IMR-90 (cell line): ENCODE data around the gene SGPL1. TPM values are rescaled to one million over a fixed set of nuclear protein-coding genes. Genes with fewer than 3 reads are reported as not detected.

ENCODE experiments used
- ATAC-seq: fragments of 200-7000 bp; cut with Tn5 transposase; 2 replicates; pipeline ENCODE4 v1.9.1; 2020; ENCODE audit warnings: low read depth, mild to moderate bottlenecking, moderate library complexity
- BruUV-seq: library from RNA; stranded (reverse); fragments of 400-500 nt; replicated peaks from 2 replicates; lab custom pipeline; 2021; lab: Mats Ljungman, UMichigan
- CTCF ChIA-PET: fragments of 300-600 bp; formaldehyde crosslinking; extraction: SDS; loops from one replicate; lab custom pipeline; 2021; ENCODE audit warnings: antibody characterized with exemption; lab: Yijun Ruan, JAX
- POLR2A ChIA-PET: fragments of 300-600 bp; sonication (Branson Sonifier 250); formaldehyde crosslinking; loops from one replicate; lab custom pipeline; 2022; ENCODE audit warnings: antibody characterized with exemption; ENCODE audit not compliant: unreplicated experiment; lab: Charles Lee
- DNase-seq: peaks from one replicate; pipeline ENCODE4 v3.0.0; 2013
- H2AFZ ChIP-seq: replicated peaks from 2 replicates; pipeline ENCODE3; 2013; ENCODE audit warnings: low read length, mild to moderate bottlenecking; ENCODE audit not compliant: poor library complexity
- H2AK5ac ChIP-seq: 2 replicates; pipeline ENCODE4 v1.6.1; 2013; ENCODE audit warnings: low read depth, low read length, inconsistent platforms
- H2AK9ac ChIP-seq: replicated peaks from 2 replicates; pipeline ENCODE3; 2013; ENCODE audit warnings: mild to moderate bottlenecking, low read depth, low read length, moderate library complexity; ENCODE audit not compliant: poor library complexity
- H2BK120ac ChIP-seq: 2 replicates; pipeline ENCODE4 v1.6.1; 2013; ENCODE audit warnings: low read depth, low read length, inconsistent platforms
- H2BK15ac ChIP-seq: 3 replicates; pipeline ENCODE4 v1.6.1; 2013; ENCODE audit warnings: low read depth, low read length, inconsistent platforms
- H2BK20ac ChIP-seq: 2 replicates; pipeline ENCODE4 v1.6.1; 2013; ENCODE audit warnings: low read depth, mild to moderate bottlenecking, inconsistent platforms, low read length, moderate library complexity
- H2BK5ac ChIP-seq: 2 replicates; pipeline ENCODE4 v1.6.1; 2013; ENCODE audit warnings: mild to moderate bottlenecking, low read depth, low read length, inconsistent platforms; ENCODE audit not compliant: poor library complexity, severe bottlenecking
- H3K14ac ChIP-seq: replicated peaks from 2 replicates; pipeline ENCODE4 v1.6.1; 2013; ENCODE audit warnings: low read depth, low read length, inconsistent platforms
- H3K18ac ChIP-seq: 2 replicates; pipeline ENCODE4 v1.6.1; 2013; ENCODE audit warnings: low read depth, low read length, control low read depth
- H3K23ac ChIP-seq: 2 replicates; pipeline ENCODE4 v1.6.1; 2013; ENCODE audit warnings: low read depth, low read length, inconsistent platforms
- H3K27ac ChIP-seq: 2 replicates; pipeline ENCODE4 v1.5.1; 2013; ENCODE audit warnings: mild to moderate bottlenecking, control low read depth, low read length; ENCODE audit not compliant: insufficient read depth
- H3K27me3 ChIP-seq: 2 replicates; pipeline ENCODE4 v1.6.1; 2013; ENCODE audit warnings: low read length; ENCODE audit not compliant: control insufficient read depth, insufficient read depth
- H3K36me3 ChIP-seq: 2 replicates; pipeline ENCODE4 v1.6.1; 2013; ENCODE audit warnings: low read length, mixed read lengths; ENCODE audit not compliant: control insufficient read depth, insufficient read depth
- H3K4ac ChIP-seq: 2 replicates; pipeline ENCODE4 v1.6.1; 2013; ENCODE audit warnings: low read depth, low read length, inconsistent platforms
- H3K4me1 ChIP-seq: 2 replicates; pipeline ENCODE4 v1.6.1; 2013; ENCODE audit warnings: low read length, mixed read lengths; ENCODE audit not compliant: control insufficient read depth, insufficient read depth
- H3K4me2 ChIP-seq: 2 replicates; pipeline ENCODE4 v1.6.1; 2013; ENCODE audit warnings: low read depth, mild to moderate bottlenecking, control low read depth, low read length, moderate library complexity
- H3K4me3 ChIP-seq: 2 replicates; pipeline ENCODE4 v1.5.1; 2013; ENCODE audit warnings: low read depth, mild to moderate bottlenecking, control low read depth, low read length, moderate library complexity; ENCODE audit not compliant: insufficient read depth
- H3K56ac ChIP-seq: 2 replicates; pipeline ENCODE4 v1.6.1; 2013; ENCODE audit warnings: low read length, inconsistent platforms; ENCODE audit not compliant: insufficient read depth; ENCODE audit errors: extremely low read depth
- H3K79me1 ChIP-seq, 2 experiments: 2 replicates each; pipeline ENCODE4 v1.6.1; 2013; ENCODE audit warnings: low read length in 2 of 2, inconsistent platforms in 1 of 2, low read depth in 1 of 2
- H3K9ac ChIP-seq: 2 replicates; pipeline ENCODE4 v1.6.1; 2013; ENCODE audit warnings: low read depth, low read length, control low read depth
- H3K9me1 ChIP-seq: 2 replicates; pipeline ENCODE4 v1.6.1; 2013; ENCODE audit warnings: low read length, inconsistent platforms; ENCODE audit not compliant: insufficient read depth
- H3K9me3 ChIP-seq: 2 replicates; pipeline ENCODE4 v1.6.1; 2013; ENCODE audit warnings: low read length; ENCODE audit not compliant: control insufficient read depth, insufficient read depth
- H4K20me1 ChIP-seq: 2 replicates; pipeline ENCODE4 v1.6.1; 2013; ENCODE audit warnings: low read length, inconsistent platforms; ENCODE audit not compliant: insufficient read depth
- H4K5ac ChIP-seq: 2 replicates; pipeline ENCODE4 v1.6.1; 2013; ENCODE audit warnings: mild to moderate bottlenecking, low read depth, low read length, control low read depth
- H4K8ac ChIP-seq, 2 experiments: 2 replicates each; pipeline ENCODE4 v1.6.1; 2013; ENCODE audit warnings: low read depth in 2 of 2, low read length in 2 of 2, control low read depth in 1 of 2, inconsistent platforms in 1 of 2
- H4K91ac ChIP-seq: 2 replicates; pipeline ENCODE4 v1.6.1; 2013; ENCODE audit warnings: low read depth, low read length, inconsistent platforms; ENCODE audit not compliant: insufficient read depth
- BHLHE40 ChIP-seq: fragments of 150-350 bp; IDR thresholded peaks from 2 replicates; pipeline ENCODE4 v1.6.1; 2016; ENCODE audit warnings: mild to moderate bottlenecking, low read depth, low read length
- MAFK ChIP-seq: IDR thresholded peaks from 2 replicates; pipeline ENCODE4 v1.6.1; 2012; ENCODE audit warnings: low read depth, low read length, improper control_type of control experiment
- MAZ ChIP-seq: IDR thresholded peaks from 2 replicates; pipeline ENCODE4 v1.6.1; 2012; ENCODE audit warnings: low read depth, mild to moderate bottlenecking, low read length, improper control_type of control experiment, moderate library complexity, borderline replicate concordance
- MXI1 ChIP-seq: IDR thresholded peaks from 2 replicates; pipeline ENCODE4 v1.6.1; 2012; ENCODE audit warnings: low read depth, mild to moderate bottlenecking, low read length, moderate library complexity, borderline replicate concordance
- NFE2L2 ChIP-seq: fragments of 150-350 bp; IDR thresholded peaks from 2 replicates; pipeline ENCODE4 v1.6.1; 2016; ENCODE audit warnings: low read depth, mild to moderate bottlenecking, low read length
- POLR2A ChIP-seq: IDR thresholded peaks from 2 replicates; pipeline ENCODE4 v1.6.1; 2012; ENCODE audit warnings: mild to moderate bottlenecking, low read depth, low read length
- RAD21 ChIP-seq: IDR thresholded peaks from 2 replicates; pipeline ENCODE4 v1.6.1; 2012; ENCODE audit warnings: low read length, improper control_type of control experiment
- RCOR1 ChIP-seq: IDR thresholded peaks from 2 replicates; pipeline ENCODE4 v1.6.1; 2012; ENCODE audit warnings: mild to moderate bottlenecking, low read length, improper control_type of control experiment; ENCODE audit not compliant: insufficient replicate concordance
- RFX5 ChIP-seq: IDR thresholded peaks from 2 replicates; pipeline ENCODE4 v1.8.0; 2012; ENCODE audit warnings: low read depth, mild to moderate bottlenecking, low read length, moderate library complexity
- WGBS, 2 experiments: methylation state at CpG; one replicate each; pipeline versions ENCODE4 v1.1.5 to v1.1.7; 2013; ENCODE audit warnings: missing lambda C conversion rate in 2 of 2; ENCODE audit not compliant: insufficient read length in 1 of 2; ENCODE audit errors: extremely low coverage in 2 of 2; 5-methylcytosine and 5-hydroxymethylcytosine counted together
- dilution Hi-C: fragments of 300-500 bp; cut with HindIII; formaldehyde crosslinking; loops from one replicate; pipeline ENCODE4 v1.14.3; 2018; ENCODE audit warnings: low sequenced_read_pairs; ENCODE audit not compliant: unreplicated experiment
- in situ Hi-C: fragments of 300-500 bp; cut with MboI; formaldehyde crosslinking; loops from 3 replicates; pipeline ENCODE4 v1.14.3; 2019; ENCODE audit warnings: low sequenced_read_pairs, inconsistent platforms, mixed read lengths
- intact Hi-C: fragments of 100-400 bp; cut with micrococcal nuclease; formaldehyde crosslinking; loops from 2 replicates; pipeline ENCODE4 v1.10.0; 2022
- polyA plus RNA-seq, 3 experiments: library from polyadenylated mRNA; depleted of rRNA; stranded (reverse); fragments of >200 nt; gene quantifications; 2 replicates each; pipeline ENCODE4 v1.2.3, GENCODE V29; 2012; ENCODE audit warnings: low replicate concordance in 1 of 3
- total RNA-seq: library from RNA; depleted of rRNA; stranded (reverse); fragments of >200 nt; gene quantifications from 2 replicates; pipeline ENCODE4 v1.2.3, GENCODE V29; 2012
- TF ChIP-seq, protein P1 (sequence below): conservative IDR thresholded peaks from 2 replicates; pipeline ENCODE4 v1.5.1; 2012; ENCODE audit warnings: mild to moderate bottlenecking, low read depth, low read length, improper control_type of control experiment
- TF ChIP-seq, protein P2 (sequence below): fragments of 150-350 bp; IDR thresholded peaks from 2 replicates; pipeline ENCODE4 v1.6.1; 2017; ENCODE audit warnings: mild to moderate bottlenecking, antibody characterized with exemption, low read length, low read depth

The SGPL1 gene
- total and polyA plus RNA-seq, 2 of the 4 experiments (the other 2 are of a cell fraction) = 12.2 to 26.7 TPM

DNA sequence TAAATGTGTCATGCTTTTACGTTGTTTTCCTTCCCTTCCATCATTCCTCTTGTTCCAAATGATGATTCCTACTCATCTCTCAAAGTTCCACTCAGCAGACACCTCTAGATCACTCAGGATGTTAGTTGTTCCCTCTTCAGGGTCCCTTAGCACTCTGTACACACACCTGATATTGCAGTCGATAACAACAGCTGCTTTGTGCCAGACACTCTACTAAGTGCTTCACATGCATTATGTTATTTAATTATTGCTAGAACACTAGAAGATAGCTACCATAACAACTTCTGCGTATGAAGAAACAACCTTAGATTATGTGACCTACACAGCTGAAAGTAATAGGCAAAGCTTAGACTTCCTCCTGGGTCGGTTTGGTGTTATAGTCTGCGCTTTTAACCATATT, 43.0 kb downstream of the SGPL1 start:
- no peaks in the 10 kb centered on the region for H3K27me3 ChIP-seq
- H2BK15ac ChIP-seq = no peak overlapping the region
- no peak overlapping the region for H2BK120ac ChIP-seq
- no peak overlapping the region for H2BK20ac ChIP-seq
- H2AK9ac ChIP-seq = no peak overlapping the region
- H3K4me1 ChIP-seq = no peaks in the 10 kb centered on the region
- in situ Hi-C loops (no loop called here), intact Hi-C loops (no loop called here), dilution Hi-C loops (no loop called here)
- no peak for TF ChIP-seq NFE2L2
- TF ChIP-seq, protein P1, sequence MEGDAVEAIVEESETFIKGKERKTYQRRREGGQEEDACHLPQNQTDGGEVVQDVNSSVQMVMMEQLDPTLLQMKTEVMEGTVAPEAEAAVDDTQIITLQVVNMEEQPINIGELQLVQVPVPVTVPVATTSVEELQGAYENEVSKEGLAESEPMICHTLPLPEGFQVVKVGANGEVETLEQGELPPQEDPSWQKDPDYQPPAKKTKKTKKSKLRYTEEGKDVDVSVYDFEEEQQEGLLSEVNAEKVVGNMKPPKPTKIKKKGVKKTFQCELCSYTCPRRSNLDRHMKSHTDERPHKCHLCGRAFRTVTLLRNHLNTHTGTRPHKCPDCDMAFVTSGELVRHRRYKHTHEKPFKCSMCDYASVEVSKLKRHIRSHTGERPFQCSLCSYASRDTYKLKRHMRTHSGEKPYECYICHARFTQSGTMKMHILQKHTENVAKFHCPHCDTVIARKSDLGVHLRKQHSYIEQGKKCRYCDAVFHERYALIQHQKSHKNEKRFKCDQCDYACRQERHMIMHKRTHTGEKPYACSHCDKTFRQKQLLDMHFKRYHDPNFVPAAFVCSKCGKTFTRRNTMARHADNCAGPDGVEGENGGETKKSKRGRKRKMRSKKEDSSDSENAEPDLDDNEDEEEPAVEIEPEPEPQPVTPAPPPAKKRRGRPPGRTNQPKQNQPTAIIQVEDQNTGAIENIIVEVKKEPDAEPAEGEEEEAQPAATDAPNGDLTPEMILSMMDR = no peak
- no peak for TF ChIP-seq RFX5
- no peak for TF ChIP-seq RAD21
- no peak for TF ChIP-seq MAFK
- TF ChIP-seq MAZ = no peak
- no peak for TF ChIP-seq POLR2A
- no peak for TF ChIP-seq BHLHE40
- TF ChIP-seq, protein P2, sequence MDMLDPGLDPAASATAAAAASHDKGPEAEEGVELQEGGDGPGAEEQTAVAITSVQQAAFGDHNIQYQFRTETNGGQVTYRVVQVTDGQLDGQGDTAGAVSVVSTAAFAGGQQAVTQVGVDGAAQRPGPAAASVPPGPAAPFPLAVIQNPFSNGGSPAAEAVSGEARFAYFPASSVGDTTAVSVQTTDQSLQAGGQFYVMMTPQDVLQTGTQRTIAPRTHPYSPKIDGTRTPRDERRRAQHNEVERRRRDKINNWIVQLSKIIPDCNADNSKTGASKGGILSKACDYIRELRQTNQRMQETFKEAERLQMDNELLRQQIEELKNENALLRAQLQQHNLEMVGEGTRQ = no peak
- no peak for TF ChIP-seq RCOR1
- TF ChIP-seq MXI1 = no peak
- no peak overlapping the region for H3K4me3 ChIP-seq
- H2AK5ac ChIP-seq = no peak overlapping the region
- H3K23ac ChIP-seq = no peak overlapping the region
- no peak overlapping the region for H3K4ac ChIP-seq
- H3K36me3 ChIP-seq = peaks cover 27% of the 10 kb centered on the region
- no peaks in the 10 kb centered on the region for H4K20me1 ChIP-seq
- no TSS peak for BruUV-seq
- no peak overlapping the region for H3K18ac ChIP-seq
- peaks cover 2% of the 10 kb centered on the region; the same call in 1 of the 2 replicates for H3K9me1 ChIP-seq
- H3K79me1 ChIP-seq = peaks cover 1 to 5% of the 10 kb centered on the region in 2 experiments; a peak in 2 of 4 replicates
- H4K5ac ChIP-seq = no peak overlapping the region
- ATAC-seq = no peak
- H2AFZ ChIP-seq = no peak overlapping the region
- no peak overlapping the region for H3K4me2 ChIP-seq
- H3K14ac ChIP-seq = no peak overlapping the region
- H4K8ac ChIP-seq = no peak overlapping the region
- H2BK5ac ChIP-seq = no peak overlapping the region
- H3K27ac ChIP-seq = no peak overlapping the region
- H3K9me3 ChIP-seq = no peaks in the 10 kb centered on the region
- DNase-seq = no peak
- POLR2A ChIA-PET = no interaction called here
- CTCF ChIA-PET = no interaction called here
- WGBS, 2 experiments = 100% methylated on average over 1 of the region's 5 CpGs
- H3K9ac ChIP-seq = no peak overlapping the region
- no peak overlapping the region for H3K56ac ChIP-seq
- no peak overlapping the region for H4K91ac ChIP-seq
